GM20000 (cell line): ENCODE data around the gene TRMT112.
A peak's percentile ranks its signal among the peaks of the same experiment; 100 is the strongest.

ENCODE experiments used
- DNase-seq: peaks from one replicate; pipeline ENCODE4 v3.0.0; 2012; ENCODE audit warnings: low spot score
- CTCF ChIP-seq: IDR thresholded peaks from 2 replicates; pipeline ENCODE4 v1.5.1; 2012; ENCODE audit warnings: mild to moderate bottlenecking, control low read depth; ENCODE audit errors: extremely low read depth, missing control alignments

TRMT112 gene

GRCh38 chr11:64296830-64297698 lies 20.3 kb downstream of the TRMT112 start:
- TF ChIP-seq CTCF = no peak
- no peak for DNase-seq

- no peak for DNase-seq
- TF ChIP-seq CTCF = no peak
Observed at GRCh38 chr11:64296236-64296635, 21.1 kb downstream of the TRMT112 start.

GRCh38 chr11:64295760-64296159 lies 21.6 kb downstream of the TRMT112 start:
- no peak for TF ChIP-seq CTCF
- no peak for DNase-seq

- TF ChIP-seq CTCF = no peak
- DNase-seq = no peak
Observed at GRCh38 chr11:64294774-64295173, 22.6 kb downstream of the TRMT112 start.

- DNase-seq = peak; percentile 51
- no peak for TF ChIP-seq CTCF
Observed at GRCh38 chr11:64292460-64293254, 24.7 kb downstream of the TRMT112 start.

- TF ChIP-seq CTCF = no peak
- no peak for DNase-seq
Observed at GRCh38 chr11:64291752-64292459, 25.5 kb downstream of the TRMT112 start.

GRCh38 chr11:64291262-64291751 lies 26.1 kb downstream of the TRMT112 start, which contains the start of gene KCNK4:
TSS of gene KCNK4 (plus strand) at chr11:64291302. CDS start at chr11:64293019, 1,717 bp downstream.
- TF ChIP-seq CTCF = no peak
- no peak for DNase-seq
